K562 (cell line): Measurements from ENCODE around the gene TK1. TPM values are rescaled to one million over a fixed set of nuclear protein-coding genes. Genes with fewer than 3 reads are reported as not detected.

Experiments
- ATAC-seq: fragments of 200-7000 bp; cut with Tn5 transposase; 3 replicates; pipeline ENCODE4 v1.9.1; 2020; ENCODE audit warnings: moderate library complexity
- BruUV-seq: library from RNA; stranded (reverse); fragments of 400-500 nt; replicated peaks from 2 replicates; lab custom pipeline; 2021; lab: Mats Ljungman, UMichigan
- CTCF ChIA-PET: fragments of 300-600 bp; formaldehyde crosslinking; extraction: SDS; loops from one replicate; lab custom pipeline; 2021; ENCODE audit warnings: low intra/inter-chr PET ratio; lab: Yijun Ruan, JAX
- POLR2A ChIA-PET: fragments of 300-600, 350-650 bp; sonication (Branson Sonifier 250); formaldehyde crosslinking; extraction: SDS; loops from one replicate; lab custom pipeline; 2021; ENCODE audit warnings: antibody characterized with exemption, inconsistent platforms; lab: Yijun Ruan, JAX
- DNase-seq, 4 experiments: peaks; one replicate each; pipeline versions ENCODE4 v3.0.0 to v3.0.0-alpha.2; 2011 to 2018; ENCODE audit warnings: low spot score in 3 of 4, mixed read lengths in 3 of 4; ENCODE audit errors: extremely low read depth in 1 of 4
- FAIRE-seq: peaks from 2 replicates; lab custom pipeline; 2011; peaks lifted over from hg19 to GRCh38; lab: Jason Lieb, UNC
- H2AFZ ChIP-seq: 2 replicates; pipeline ENCODE4 v1.6.0; 2011; ENCODE audit warnings: low read depth, low read length, control low read depth, inconsistent platforms
- H3K27ac ChIP-seq: fragments of 200-600 bp; 3 replicates; pipeline ENCODE4 v1.8.0; 2011; ENCODE audit warnings: low read depth, mild to moderate bottlenecking, control low read depth, inconsistent platforms, low read length, moderate library complexity, mixed read lengths; ENCODE audit errors: extremely low read depth
- H3K27me3 ChIP-seq, 2 experiments: fragments of 300-600 bp in 1 of 2; 2 replicates in 1 of 2; 3 replicates in 1 of 2; pipeline versions ENCODE4 v1.6.0 to v1.8.0; 2011; ENCODE audit warnings: inconsistent platforms in 2 of 2, low read length in 2 of 2, mild to moderate bottlenecking in 1 of 2, mixed read lengths in 1 of 2, moderate library complexity in 1 of 2; ENCODE audit not compliant: control insufficient read depth in 2 of 2, insufficient read depth in 2 of 2
- H3K36me3 ChIP-seq: fragments of 300-600 bp; 3 replicates; pipeline ENCODE4 v1.8.0; 2011; ENCODE audit warnings: mild to moderate bottlenecking, low read length, inconsistent platforms; ENCODE audit not compliant: control insufficient read depth, insufficient read depth
- H3K4me1 ChIP-seq, 2 experiments: fragments of 200-600 bp in 1 of 2; replicated peaks in 1 of 2; 2 replicates in 1 of 2; 3 replicates in 1 of 2; pipeline versions ENCODE4 v1.5.1 to v1.8.0; 2011; ENCODE audit warnings: inconsistent platforms in 2 of 2, low read length in 2 of 2, mild to moderate bottlenecking in 1 of 2, mixed read lengths in 1 of 2, moderate library complexity in 1 of 2; ENCODE audit not compliant: control insufficient read depth in 2 of 2, insufficient read depth in 2 of 2
- H3K4me2 ChIP-seq: 2 replicates; pipeline ENCODE4 v1.6.1; 2011; ENCODE audit warnings: low read length, control low read depth, inconsistent platforms, mixed read lengths; ENCODE audit not compliant: insufficient read depth
- H3K4me3 ChIP-seq: fragments of 200-600 bp; sonication (generic), shearing (Covaris generic); 2 replicates; pipeline ENCODE4 v1.5.1; 2016; ENCODE audit warnings: control low read depth, inconsistent platforms
- H3K79me2 ChIP-seq: fragments of 200-600 bp; 3 replicates; pipeline ENCODE4 v1.8.0; 2011; ENCODE audit warnings: low read length, inconsistent platforms; ENCODE audit not compliant: control insufficient read depth, insufficient read depth
- H3K9ac ChIP-seq, 2 experiments: 2 replicates each; pipeline versions ENCODE4 v1.6.0 to v1.6.1; 2011; ENCODE audit warnings: low read depth in 2 of 2, low read length in 2 of 2, control low read depth in 1 of 2, inconsistent platforms in 1 of 2, mild to moderate bottlenecking in 1 of 2, mixed read lengths in 1 of 2; ENCODE audit not compliant: insufficient read depth in 1 of 2
- H3K9me1 ChIP-seq: one replicate; pipeline ENCODE4 v1.6.0; 2011; ENCODE audit warnings: inconsistent platforms, mild to moderate bottlenecking, low read length, moderate library complexity; ENCODE audit not compliant: control insufficient read depth, insufficient read depth
- H3K9me3 ChIP-seq: replicated peaks from 2 replicates; pipeline ENCODE4 v1.5.1; 2011; ENCODE audit warnings: low read depth, low read length, inconsistent platforms; ENCODE audit not compliant: control insufficient read depth, insufficient read depth
- H4K20me1 ChIP-seq: replicated peaks from 2 replicates; pipeline ENCODE4 v1.6.1; 2011; ENCODE audit warnings: low read length, inconsistent platforms, mixed read lengths; ENCODE audit not compliant: control insufficient read depth, insufficient read depth
- AFF4 ChIP-seq: sonication (generic); formaldehyde crosslinking; IDR thresholded peaks from 2 replicates; pipeline ENCODE4 v1.8.0; 2023; ENCODE audit warnings: mild to moderate bottlenecking, missing genetic modification reagents
- DIDO1 ChIP-seq: fragments of 450-650 bp; IDR thresholded peaks from 2 replicates; pipeline ENCODE4 v1.6.1; 2016; ENCODE audit warnings: low read depth, missing biosample characterization, missing genetic modification characterization
- POLR2G ChIP-seq: fragments of 200-400 bp; formaldehyde crosslinking; IDR thresholded peaks from 2 replicates; pipeline ENCODE4 v1.6.1; 2017; ENCODE audit warnings: low read depth, mild to moderate bottlenecking, antibody characterized with exemption, low read length, moderate library complexity
- RBFOX2 ChIP-seq: fragments of 200-400 bp; formaldehyde crosslinking; IDR thresholded peaks from 2 replicates; pipeline ENCODE4 v1.6.1; 2017; ENCODE audit warnings: low read depth, mild to moderate bottlenecking, low read length, moderate library complexity
- ZBTB11 ChIP-seq, 3 experiments: fragments of 200-800 bp in 1 of 3; fragments of 250-450 bp in 1 of 3; fragments of 450-650 bp in 1 of 3; sonication (Bioruptor Pico) in 1 of 3; sonication (Bioruptor generic) in 1 of 3; formaldehyde crosslinking in 1 of 3; IDR thresholded peaks; 2 replicates each; pipeline versions ENCODE4 v1.6.1 to v1.8.0; 2016 to 2022; ENCODE audit warnings: mild to moderate bottlenecking in 2 of 3, missing genetic modification characterization in 2 of 3, missing compliant biosample characterization in 1 of 3, moderate library complexity in 1 of 3
- ZFX ChIP-seq: sonication (generic); formaldehyde crosslinking; IDR thresholded peaks from 2 replicates; pipeline ENCODE4 v1.8.0; 2022; ENCODE audit warnings: mild to moderate bottlenecking, missing genetic modification reagents, moderate library complexity
- WGBS: fragments of 100-300 bp; shearing (Covaris generic); methylation state at CpG from one replicate; pipeline ENCODE4 v1.1.6; 2016; ENCODE audit warnings: low coverage, mixed read lengths; ENCODE audit not compliant: insufficient coverage; ENCODE audit errors: missing lambda C conversion rate; 5-methylcytosine and 5-hydroxymethylcytosine counted together
- in situ Hi-C: fragments of 300-500 bp; cut with MboI; formaldehyde crosslinking; loops from 4 replicates; pipeline ENCODE4 v1.15.0; 2018; ENCODE audit warnings: inconsistent platforms, mixed read lengths
- intact Hi-C: fragments of 100-400 bp; cut with micrococcal nuclease; formaldehyde crosslinking; loops from 2 replicates; pipeline ENCODE4 v1.14.2; 2022
- polyA plus RNA-seq, 8 experiments: library from polyadenylated mRNA; depleted of rRNA in 4 of 8; stranded (reverse) in 5 of 8; unstranded in 3 of 8; fragments of >200 nt; fragmentation: Nextera tagmentation in 2 of 8; fragmentation: Illumina TruSeq in 1 of 8; extraction: Ambion mirVana in 2 of 8; extraction: Trizol in 1 of 8; gene quantifications; 2 replicates each; pipeline versions ENCODE4 v1.2.1 to v1.2.3, GENCODE V29; 2011 to 2014; ENCODE audit warnings: inconsistent platforms in 1 of 8, missing spikeins in 1 of 8
- total RNA-seq, 7 experiments: library from RNA; depleted of rRNA in 6 of 7; stranded (reverse); fragments of >200 nt in 6 of 7; fragmentation: Illumina TruSeq in 2 of 7; extraction: Trizol in 2 of 7; gene quantifications; 2 replicates each; pipeline versions ENCODE4 v1.2.1 to v1.2.3, GENCODE V29; 2011 to 2021; ENCODE audit warnings: low replicate concordance in 1 of 7

TK1 gene
- total and polyA plus RNA-seq, 9 of the 15 experiments (the other 6 are each of a cell fraction or from before 2014, with no cell fraction given): 8.4 to 280 (median 103) TPM

- H3K27ac ChIP-seq: peak overlapping the region; percentile 81
- H3K36me3 ChIP-seq: peaks cover 41% of the 10 kb centered on the region
- in situ Hi-C loops (no loop called here), intact Hi-C loops (loop anchor here (1.0 to 5.0 kb wide), 2 partner anchors 12 to 39 kb away; partner anchors contain the start of gene SYNGR2)
- DNase-seq (peak; percentile 71 to 80 (median 80)), ATAC-seq (peak; percentile 66), FAIRE-seq (no peak)
- peak overlapping the region; percentile 82 to 95 for H3K9ac ChIP-seq
- no peaks in the 10 kb centered on the region for H3K27me3 ChIP-seq
- no peaks in the 10 kb centered on the region; the same call in 1 of the 2 replicates for H4K20me1 ChIP-seq
- H3K4me3 ChIP-seq: peak overlapping the region; percentile 98
- H2AFZ ChIP-seq: 0 out of 2 replicates have a peak overlapping the region, but pooled peaks have one; percentile 13
- peaks cover 74% of the 10 kb centered on the region for H3K79me2 ChIP-seq
- TSS peak; percentile 75 for BruUV-seq
- no peaks in the 10 kb centered on the region for H3K9me1 ChIP-seq
- POLR2A ChIA-PET: interaction anchor here (0.6 to 2.2 kb wide), 15 partner anchors 8 to 251 kb away, joined by 3 to 14 read pairs (median 3); partner anchors contain the start of genes AFMID and TK1
- CTCF ChIA-PET: no interaction called here
- H3K4me1 ChIP-seq: peaks cover 31 to 86% of the 10 kb centered on the region in 2 experiments
- H3K9me3 ChIP-seq: no peaks in the 10 kb centered on the region
- peak overlapping the region; percentile 81 for H3K4me2 ChIP-seq
- WGBS: 1% methylated on average over 21 of the region's 39 CpGs
- TF ChIP-seq RBFOX2: peak; percentile 78
- TF ChIP-seq AFF4 (CRISPR knock-in tag): no peak
- peak in 1 of 3 experiments; percentile 16; a peak in 1 of 6 replicates for TF ChIP-seq ZBTB11 (CRISPR knock-in tag; IDR thresholded peaks at IDR 0.05)
- peak; percentile 46; the same call in 1 of the 2 replicates for TF ChIP-seq POLR2G
- no peak for TF ChIP-seq DIDO1 (tag)
- TF ChIP-seq ZFX: 0 out of 2 replicates have a peak, but pooled peaks have one; percentile 25
These were observed 58.8 kb downstream of the TK1 start for GRCh38 chr17:78127888-78128550.
